HepG2 (cell line): Measurements from ENCODE around the gene CCDC73. TPM values are rescaled to one million over a fixed set of nuclear protein-coding genes. Genes with fewer than 3 reads are reported as not detected.

Experiments used
- BRCA1 ChIP-seq: sonication (generic); formaldehyde crosslinking; IDR thresholded peaks from 2 replicates; pipeline ENCODE4 v1.4.0; 2020; ENCODE audit warnings: missing genetic modification reagents
- RBFOX2 ChIP-seq: fragments of 200-400 bp; formaldehyde crosslinking; IDR thresholded peaks from 2 replicates; pipeline ENCODE4 v1.6.1; 2017; ENCODE audit warnings: low read depth, mild to moderate bottlenecking, low read length
- RCOR2 ChIP-seq: IDR thresholded peaks from 2 replicates; pipeline ENCODE4 v1.6.1; 2016; ENCODE audit warnings: missing biosample characterization, missing genetic modification reagents
- SAFB2 ChIP-seq: sonication (generic); formaldehyde crosslinking; IDR thresholded peaks from 2 replicates; pipeline ENCODE4 v1.5.1; 2020; ENCODE audit warnings: missing genetic modification reagents, low read depth, mild to moderate bottlenecking, borderline replicate concordance
- SP4 ChIP-seq: sonication (generic); formaldehyde crosslinking; IDR thresholded peaks from 2 replicates; pipeline ENCODE4 v1.8.1; 2023; ENCODE audit warnings: mild to moderate bottlenecking, missing genetic modification reagents
- STAG1 ChIP-seq: sonication (generic); formaldehyde crosslinking; IDR thresholded peaks from 2 replicates; pipeline ENCODE4 v1.4.0; 2020; ENCODE audit warnings: missing genetic modification reagents
- U2AF1 ChIP-seq: fragments of 200-400 bp; formaldehyde crosslinking; optimal IDR thresholded peaks from 2 replicates; pipeline ENCODE3; 2017; ENCODE audit warnings: mild to moderate bottlenecking, low read depth, low read length
- ZBED4 ChIP-seq: sonication (generic); formaldehyde crosslinking; IDR thresholded peaks from 2 replicates; pipeline ENCODE4 v1.4.0; 2020; ENCODE audit warnings: missing genetic modification reagents, borderline replicate concordance
- ZBTB10 ChIP-seq: sonication (generic); formaldehyde crosslinking; IDR thresholded peaks from 2 replicates; pipeline ENCODE4 v1.4.0; 2020; ENCODE audit warnings: missing genetic modification reagents, borderline replicate concordance
- ZBTB25 ChIP-seq: IDR thresholded peaks from 2 replicates; pipeline ENCODE4 v1.6.1; 2018; ENCODE audit warnings: missing genetic modification reagents
- ZBTB49 ChIP-seq: sonication (generic); formaldehyde crosslinking; IDR thresholded peaks from 2 replicates; pipeline ENCODE4 v1.4.0; 2020; ENCODE audit warnings: missing genetic modification reagents, borderline replicate concordance
- ZBTB8A ChIP-seq: sonication (generic); formaldehyde crosslinking; IDR thresholded peaks from 2 replicates; pipeline ENCODE4 v1.4.0; 2020; ENCODE audit warnings: mild to moderate bottlenecking, low read depth, missing genetic modification reagents, borderline replicate concordance
- ZMYM4 ChIP-seq: sonication (generic); formaldehyde crosslinking; IDR thresholded peaks from 2 replicates; pipeline ENCODE4 v1.8.1; 2023; ENCODE audit warnings: mild to moderate bottlenecking, missing genetic modification reagents
- ZNF605 ChIP-seq: sonication (generic); formaldehyde crosslinking; IDR thresholded peaks from 2 replicates; pipeline ENCODE4 v1.8.0; 2022; ENCODE audit warnings: mild to moderate bottlenecking, missing genetic modification reagents
- ZNF704 ChIP-seq: sonication (generic); formaldehyde crosslinking; IDR thresholded peaks from 2 replicates; pipeline ENCODE4 v1.8.1; 2023; ENCODE audit warnings: mild to moderate bottlenecking, inconsistent platforms, moderate library complexity, missing genetic modification reagents, borderline replicate concordance
- polyA plus RNA-seq, 8 experiments: library from polyadenylated mRNA; depleted of rRNA in 3 of 8; stranded (reverse) in 7 of 8; unstranded in 1 of 8; fragments of >200 nt; fragmentation: Illumina TruSeq in 4 of 8; extraction: Trizol in 4 of 8; gene quantifications; 2 replicates each; pipeline versions ENCODE4 v1.2.1 to v1.2.3, GENCODE V29; 2011 to 2016; ENCODE audit warnings: low read depth in 4 of 8, missing spikeins in 1 of 8, mixed read lengths in 1 of 8; ENCODE audit not compliant: insufficient read depth in 1 of 8
- total RNA-seq, 5 experiments: library from RNA; depleted of rRNA; stranded (reverse); fragments of >200 nt; fragmentation: Illumina TruSeq; extraction: Trizol; gene quantifications; 2 replicates each; pipeline ENCODE4 v1.2.3, GENCODE V29; 2016; ENCODE audit warnings: low read depth in 1 of 5

The CCDC73 gene
- total and polyA plus RNA-seq, 2 of the 13 experiments (the other 11 are each of a cell fraction or from before 2014, with no cell fraction given), result 0.01 to 0.11 TPM

GRCh38 chr11:32583459-32584271 lies 210.8 kb downstream of the CCDC73 start, which contains the start of gene EIF3M (continued):
- TF ChIP-seq ZBED4 (CRISPR knock-in tag), result peak; percentile 76; the same call in 1 of the 2 replicates
- peak; percentile 99 for TF ChIP-seq RBFOX2
- TF ChIP-seq BRCA1 (CRISPR knock-in tag), result peak; percentile 90; the same call in 1 of the 2 replicates
- TF ChIP-seq ZMYM4 (CRISPR knock-in tag), result peak; percentile 99
- TF ChIP-seq STAG1, result no peak
- TF ChIP-seq ZBTB10 (CRISPR knock-in tag), result peak; percentile 53; the same call in 1 of the 2 replicates
- peak; percentile 96 for TF ChIP-seq SP4 (CRISPR knock-in tag)
- TF ChIP-seq ZBTB49 (CRISPR knock-in tag), result no peak
- TF ChIP-seq ZNF605 (CRISPR knock-in tag), result no peak
- TF ChIP-seq U2AF1, result peak; percentile 96
- no peak for TF ChIP-seq RCOR2 (CRISPR knock-in tag)
- TF ChIP-seq ZNF704 (CRISPR knock-in tag), result peak; percentile 70; the same call in 1 of the 2 replicates
- no peak; the same call in 1 of the 2 replicates for TF ChIP-seq ZBTB25 (CRISPR knock-in tag)
- no peak for TF ChIP-seq ZBTB8A (CRISPR knock-in tag)
- peak; percentile 83 for TF ChIP-seq SAFB2 (CRISPR knock-in tag)
